Measurements from ENCODE around the gene FZR1.
"Not testable (repeated sequence)": the region's sequence is repeated elsewhere in the genome, so short reads cannot be mapped to it uniquely, and the experiment has no call there.

Gene FZR1

DNA sequence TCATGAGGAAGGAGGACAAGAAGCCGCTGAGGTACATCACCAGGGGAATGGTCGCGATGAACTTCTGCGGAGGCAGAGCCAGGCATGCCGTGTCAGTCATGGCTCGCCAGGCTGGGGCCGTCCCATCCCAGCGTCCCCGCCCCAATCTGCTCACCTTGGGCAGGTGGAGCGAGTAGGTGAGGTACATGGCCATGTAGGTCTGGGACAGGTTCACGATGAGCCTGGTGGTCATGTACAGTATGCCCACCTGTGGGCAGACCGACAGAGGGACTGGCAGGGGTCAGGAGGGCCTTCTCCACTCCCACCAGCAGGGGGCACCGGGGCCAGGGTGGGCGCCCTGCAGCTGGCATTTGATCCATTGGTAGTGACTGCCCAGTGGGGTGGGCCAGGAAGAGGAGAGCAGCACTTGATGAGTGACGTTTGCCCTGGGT, 41.2 kb downstream of the FZR1 start:
- DNase-seq (ENCODE audit: low read depth), result no peak

DNA sequence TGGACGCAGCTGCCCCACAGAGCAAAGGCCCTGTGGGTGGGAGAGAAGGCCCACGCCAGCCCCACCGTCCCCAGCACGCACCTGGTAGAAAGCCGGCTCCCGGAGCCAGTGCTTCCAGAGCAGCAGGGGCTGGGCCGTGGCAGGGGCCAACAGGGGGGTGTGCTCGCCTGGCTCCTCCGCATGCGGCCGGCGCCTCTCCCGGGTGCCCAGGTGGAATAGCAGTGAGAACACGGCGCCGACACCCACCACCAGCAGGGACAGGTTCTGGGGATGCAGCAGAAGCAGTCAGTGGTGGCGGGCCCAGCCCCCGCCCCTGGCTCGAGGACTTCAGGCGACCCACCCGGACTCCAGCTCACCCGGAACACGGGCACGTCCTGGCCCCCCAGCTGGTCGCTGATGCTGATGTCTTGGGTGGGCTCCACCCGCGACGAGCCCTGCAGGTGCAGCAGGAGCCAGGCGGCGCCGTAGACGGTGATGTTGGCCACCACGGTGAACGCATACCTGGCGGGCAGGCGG, 41.7 kb downstream of the FZR1 start:
- no peak for DNase-seq (ENCODE audit: low read depth)

DNA sequence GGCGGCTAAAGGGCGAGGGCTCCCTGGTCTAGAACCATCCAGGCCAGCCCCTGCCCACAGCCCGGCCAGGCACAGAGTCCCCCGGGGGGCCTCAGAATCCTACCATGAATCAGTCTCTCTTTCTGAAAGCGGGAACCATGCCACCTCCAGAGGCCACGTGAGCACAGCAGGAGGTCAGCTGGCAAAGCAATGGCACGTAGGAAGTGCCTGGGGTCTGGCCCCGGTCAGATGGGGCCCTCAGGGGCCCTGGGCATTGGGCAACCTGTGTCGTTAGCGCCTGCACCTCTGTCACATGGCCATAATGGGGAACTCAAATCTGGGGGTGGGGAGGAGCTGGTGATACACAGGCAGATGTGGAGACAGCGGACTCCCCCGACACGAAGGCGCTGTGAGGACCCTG, 42.5 kb downstream of the FZR1 start:
- DNase-seq (ENCODE audit: low read depth), result no peak

DNA sequence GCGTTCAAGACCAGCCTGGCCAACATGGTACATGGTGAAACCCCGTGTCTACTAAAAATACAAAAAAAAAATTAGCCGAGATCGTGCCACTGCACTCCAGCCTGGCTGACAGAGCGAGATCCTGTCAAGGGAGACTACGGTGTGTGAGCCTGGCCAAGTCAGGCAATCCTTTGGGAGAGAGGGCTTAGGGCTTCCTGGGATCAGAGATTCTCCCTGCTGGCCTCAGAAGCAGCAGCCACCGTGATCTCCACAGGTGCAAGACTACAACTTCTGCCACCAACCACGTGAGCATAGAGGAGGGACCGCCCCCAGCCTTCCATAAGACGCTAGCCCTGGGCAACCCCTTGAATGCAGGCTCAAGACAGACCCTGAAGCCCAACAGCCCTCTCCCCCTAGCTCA, 43.7 kb downstream of the FZR1 start:
- DNase-seq (ENCODE audit: low read depth), result no peak

DNA sequence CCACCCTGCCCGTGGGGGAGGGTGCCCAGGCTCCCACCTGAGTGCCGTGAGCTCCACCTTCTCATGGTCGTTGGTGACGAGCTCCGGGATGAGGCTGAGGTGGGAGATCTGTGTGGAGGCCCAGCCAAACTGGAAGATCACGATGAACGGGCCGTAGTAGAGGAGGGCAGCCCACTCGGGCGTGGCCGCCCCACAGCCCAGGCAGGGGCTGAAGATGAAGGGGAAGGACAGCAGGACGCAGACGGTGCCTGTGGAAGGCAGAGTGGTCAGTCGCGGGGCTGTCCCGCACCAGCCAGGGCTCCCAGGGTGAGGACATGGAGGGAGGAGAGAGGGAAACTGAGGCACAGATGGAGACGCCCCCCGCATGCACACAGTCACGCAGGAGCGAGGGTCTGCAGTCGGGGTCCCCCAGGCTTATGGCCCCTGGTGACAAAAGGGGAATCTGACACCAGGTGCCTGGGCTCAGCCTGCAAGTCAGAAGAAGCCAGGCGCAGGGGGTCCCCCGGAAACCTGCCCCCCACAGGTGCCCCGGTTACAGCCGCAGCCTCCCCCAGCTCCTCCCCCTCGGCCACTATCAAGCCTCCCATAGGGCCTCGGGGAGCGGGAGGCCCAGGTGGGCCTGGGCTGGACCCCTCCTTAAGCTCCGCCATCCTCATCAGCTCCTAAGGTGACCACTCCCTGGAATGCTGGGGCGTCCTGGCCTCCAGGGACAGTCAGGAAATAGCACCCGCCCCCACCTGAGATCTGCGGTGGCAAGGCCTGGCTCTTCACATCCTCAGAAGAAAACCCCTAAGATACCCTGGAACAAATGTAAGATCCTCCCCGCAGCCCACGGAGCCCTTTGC, 45.1 kb downstream of the FZR1 start:
- no peak for DNase-seq (ENCODE audit: low read depth)

DNA sequence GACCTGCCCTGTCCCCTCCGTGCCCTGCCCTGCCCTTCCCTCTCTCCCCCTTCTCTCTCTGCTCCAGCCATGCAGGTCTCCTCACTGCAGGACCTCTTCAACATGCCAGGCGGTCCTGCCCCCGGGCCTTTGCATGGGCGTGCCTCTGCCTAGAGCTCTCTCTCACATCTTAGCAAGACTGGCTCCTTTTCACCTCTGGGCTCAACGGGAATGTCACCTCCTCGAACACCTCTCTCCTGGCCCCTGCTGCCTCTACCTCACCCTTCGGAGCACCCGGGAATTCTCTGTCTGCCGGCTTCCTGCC, 45.6 kb downstream of the FZR1 start:
- DNase-seq (ENCODE audit: low read depth), result no peak

DNA sequence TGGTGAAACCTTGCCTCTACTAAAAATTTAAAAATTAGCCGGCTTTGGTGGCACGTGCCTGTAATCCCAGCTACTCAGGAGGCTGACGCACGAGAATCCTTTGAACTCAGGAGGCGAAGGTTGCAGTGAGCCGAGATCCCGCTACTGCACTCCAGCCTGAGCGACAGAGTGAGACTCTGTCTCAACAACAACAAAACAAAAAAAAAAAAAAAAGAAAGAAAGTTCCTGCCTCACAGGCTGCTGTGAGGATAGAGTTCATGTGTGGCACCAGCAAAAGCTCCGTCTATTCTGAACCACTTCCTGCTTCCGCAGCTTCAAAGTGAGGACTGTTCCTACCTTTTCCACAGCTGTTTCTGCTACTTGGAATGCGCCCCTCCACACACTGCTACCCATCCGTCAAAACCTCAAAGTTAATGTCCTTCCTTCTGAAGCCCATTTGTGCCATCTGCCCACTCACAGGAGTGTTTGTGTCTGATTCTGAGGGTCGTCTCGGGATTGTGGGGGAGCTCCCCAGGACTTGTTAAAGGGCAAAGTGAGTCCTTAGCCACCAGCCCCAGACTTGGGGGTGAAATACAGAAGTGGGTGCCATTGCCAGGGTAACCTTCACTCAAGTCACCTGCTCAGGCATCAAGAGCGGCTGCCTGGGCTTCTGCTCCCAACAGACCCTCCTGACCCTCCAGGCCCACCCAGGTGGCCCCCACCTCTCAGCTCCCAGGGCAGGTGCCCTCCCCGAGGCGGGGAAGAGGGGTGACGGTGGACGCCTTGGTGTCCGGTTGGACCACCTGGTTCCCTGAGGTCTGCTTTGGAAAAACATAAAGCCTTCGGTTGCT, 48.4 kb downstream of the FZR1 start:
- peak; percentile 34 for DNase-seq (ENCODE audit: low read depth)

DNA sequence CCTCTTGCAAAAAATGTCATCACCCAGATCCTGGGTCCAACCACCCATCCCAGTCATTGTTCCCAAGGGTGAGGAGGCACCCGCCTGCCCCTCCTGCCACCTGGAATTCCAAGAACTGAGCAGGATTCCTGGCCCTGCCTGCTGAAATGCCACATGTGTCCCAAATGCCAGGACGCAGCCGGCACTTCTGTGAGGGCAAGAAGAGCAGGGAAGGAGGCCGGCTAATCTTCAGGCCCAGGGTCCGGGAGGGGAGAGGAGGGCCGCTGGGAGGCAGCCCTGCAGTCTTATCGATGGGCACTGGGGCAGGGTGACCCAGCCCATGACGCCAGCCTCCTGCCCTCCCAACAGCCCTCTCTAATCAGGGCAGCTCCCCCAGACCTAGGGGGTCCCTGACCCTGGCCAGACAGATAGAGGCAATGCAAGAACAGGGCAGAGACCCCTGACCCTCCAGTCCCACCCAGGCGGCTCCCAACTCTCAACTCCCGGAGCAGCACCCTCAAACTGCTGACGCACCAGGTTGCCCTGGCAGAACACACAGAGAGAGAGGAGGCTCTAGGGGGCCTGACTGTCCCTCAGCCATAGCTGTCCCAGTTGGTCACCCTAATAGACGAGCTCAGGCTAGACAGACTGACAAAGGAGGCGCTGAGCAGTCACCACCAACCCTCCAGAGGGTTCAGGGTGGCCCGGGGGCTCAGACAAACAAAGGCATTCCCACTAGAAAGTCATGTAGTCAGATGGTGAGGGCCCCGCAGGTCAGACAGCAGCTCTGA, 49.7 kb downstream of the FZR1 start:
- DNase-seq (ENCODE audit: low read depth), result no peak

DNA sequence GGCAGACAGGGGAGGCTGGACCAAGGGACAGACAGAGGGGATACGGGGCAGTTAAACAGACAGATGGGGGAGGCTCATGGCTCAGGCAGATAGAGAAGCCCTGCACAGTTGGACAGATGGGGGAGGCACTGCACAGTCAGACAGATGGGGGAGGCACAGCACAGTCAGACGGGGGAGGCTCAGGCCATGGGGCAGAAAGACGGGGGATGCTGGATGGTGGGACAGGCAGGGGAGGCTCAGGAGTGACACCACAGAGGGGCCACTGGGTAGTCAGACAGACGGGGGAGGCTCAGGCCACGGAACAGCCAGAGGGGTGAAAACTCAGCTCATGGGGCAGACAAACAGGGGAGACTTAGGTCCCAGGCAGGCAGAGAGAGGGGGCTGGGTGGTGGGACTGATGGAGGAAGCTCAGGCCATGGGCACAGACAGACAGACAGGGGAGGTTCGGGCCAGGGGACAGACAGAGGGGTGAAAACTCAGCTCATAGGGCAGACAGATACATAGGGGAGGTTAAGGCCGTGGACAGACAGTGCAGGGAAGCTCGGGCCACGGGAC, 50.4 kb downstream of the FZR1 start:
- DNase-seq (ENCODE audit: low read depth), result no peak

DNA sequence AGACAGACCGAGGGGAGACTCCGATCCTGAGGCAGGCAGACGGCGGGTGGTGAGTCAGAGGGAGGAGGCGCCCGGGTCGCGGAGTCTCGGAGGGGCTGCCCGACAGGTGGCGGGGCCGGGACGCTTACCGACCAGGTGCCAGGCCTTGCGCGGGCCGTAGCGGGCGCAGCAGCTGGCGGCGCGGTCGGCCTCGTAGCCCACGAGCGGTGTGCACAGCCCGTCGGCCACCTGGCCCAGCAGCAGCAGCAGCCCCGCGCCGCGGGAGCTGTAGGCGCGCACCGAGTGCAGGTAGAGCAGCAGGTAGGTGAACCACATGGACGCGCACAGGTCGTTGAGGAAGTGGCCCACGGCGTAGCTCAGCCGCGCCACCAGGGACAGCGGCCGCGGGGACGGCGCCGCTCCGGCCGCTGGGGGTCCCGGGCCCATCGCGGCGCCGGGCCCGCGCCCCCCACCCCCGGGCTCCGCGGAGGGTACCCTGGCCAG, 50.9 kb downstream of the FZR1 start:
- DNase-seq (ENCODE audit: low read depth), result peak; percentile 55

DNA sequence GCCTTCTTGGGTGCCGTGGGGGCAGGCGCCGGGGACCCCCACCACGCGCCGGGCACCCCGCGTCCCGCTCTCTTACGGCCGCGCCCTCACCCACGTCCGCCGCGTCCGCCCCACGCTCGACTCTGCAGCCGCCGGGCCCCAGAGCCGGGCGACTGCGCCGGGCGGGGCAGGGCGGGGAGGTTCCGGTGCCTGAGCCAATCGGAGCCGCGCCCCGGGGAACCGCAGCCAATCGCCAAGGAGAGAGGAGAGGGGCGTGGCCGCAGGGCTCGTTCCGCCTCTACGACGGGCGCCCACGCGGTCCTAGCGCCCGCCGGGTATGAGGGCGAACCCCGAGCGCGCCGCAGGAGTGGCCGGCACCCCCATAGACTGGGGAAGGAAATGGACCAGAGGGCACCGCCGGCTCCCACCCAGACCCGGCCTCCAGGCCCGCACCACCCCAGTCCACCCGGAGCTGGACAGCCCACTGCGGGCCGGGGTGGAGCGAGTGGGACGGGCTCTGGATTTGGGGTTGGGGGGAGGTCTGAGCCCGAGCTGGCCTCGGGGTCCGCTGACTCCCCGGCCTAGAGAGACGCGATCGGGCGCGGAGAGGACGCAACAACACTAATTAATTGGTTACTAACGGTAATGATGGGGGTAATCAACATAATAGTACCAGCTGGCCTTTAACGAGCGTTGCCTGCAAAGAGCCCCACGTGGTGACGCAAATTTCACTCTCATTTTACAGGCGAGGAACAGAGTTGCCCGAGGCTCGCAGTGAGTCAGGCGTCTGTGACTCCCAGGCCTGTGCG, 51.5 kb downstream of the FZR1 start, which contains the start of gene MFSD12:
Gene MFSD12, minus strand, starts transcription at position 126 of the 788 bp plus-strand sequence. CDS start 183 bp downstream, outside the sequence.
- peak; percentile 93 for DNase-seq (ENCODE audit: low read depth)

DNA sequence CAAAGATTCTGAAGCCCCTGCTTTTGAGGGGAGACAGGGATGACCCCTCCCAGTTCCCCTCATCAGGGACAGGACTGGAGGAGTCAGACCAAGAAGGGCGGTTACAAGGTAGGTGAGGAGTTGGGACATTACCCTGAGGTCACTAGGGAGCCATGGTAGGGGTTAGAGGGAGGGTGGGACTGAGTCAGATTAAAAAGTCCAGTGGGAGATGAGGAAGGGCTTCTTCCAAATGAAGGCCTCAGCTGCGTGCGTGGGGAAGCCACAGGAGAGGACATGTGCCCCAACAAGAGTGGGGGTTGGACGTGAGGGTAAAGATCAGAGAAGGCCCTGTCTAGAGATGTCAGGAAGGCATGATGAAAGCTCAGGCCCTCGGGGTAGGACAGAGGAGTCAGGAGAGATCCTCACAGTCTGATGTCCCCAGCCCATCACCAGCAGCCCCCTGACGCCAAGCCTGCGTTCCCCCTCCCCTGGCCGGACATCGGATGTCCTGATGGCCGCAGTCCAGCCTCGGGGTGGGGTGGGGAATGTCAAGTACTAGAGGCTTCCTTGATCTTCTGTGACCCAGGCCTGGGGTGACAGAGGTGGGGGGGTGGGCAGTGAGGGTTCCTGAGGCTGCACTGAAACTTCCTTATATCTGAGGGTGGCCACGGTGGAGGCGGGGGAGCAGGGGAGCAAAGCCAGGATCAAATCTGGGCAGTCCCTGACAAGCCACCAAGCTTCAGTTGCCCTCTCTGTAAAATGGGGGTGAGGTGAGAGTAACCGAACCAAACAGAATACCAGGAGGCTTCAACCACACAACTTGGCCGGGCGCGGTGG, 57.8 kb downstream of the FZR1 start:
- no peak for DNase-seq (ENCODE audit: low read depth)

DNA sequence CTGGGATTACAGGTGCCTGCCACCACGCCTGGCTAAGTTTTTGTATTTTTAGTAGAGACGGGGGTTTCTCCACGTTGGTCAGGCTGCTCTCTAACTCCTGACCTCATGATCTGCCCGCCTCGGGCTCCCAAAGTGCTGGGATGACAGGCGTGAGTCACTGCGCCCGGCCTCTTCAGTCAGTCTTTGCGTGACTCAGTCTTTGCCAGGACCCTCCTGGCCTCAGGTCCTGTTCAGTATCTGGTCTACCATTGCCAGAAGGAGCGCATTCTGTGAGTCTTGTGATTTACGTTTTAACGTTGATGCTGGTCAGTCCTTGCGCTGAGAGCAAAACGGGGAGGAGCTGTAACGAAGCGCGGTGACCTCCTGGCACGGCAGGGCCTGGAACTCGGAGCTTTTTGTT, 59.0 kb downstream of the FZR1 start:
- no peak for DNase-seq (ENCODE audit: low read depth)

DNA sequence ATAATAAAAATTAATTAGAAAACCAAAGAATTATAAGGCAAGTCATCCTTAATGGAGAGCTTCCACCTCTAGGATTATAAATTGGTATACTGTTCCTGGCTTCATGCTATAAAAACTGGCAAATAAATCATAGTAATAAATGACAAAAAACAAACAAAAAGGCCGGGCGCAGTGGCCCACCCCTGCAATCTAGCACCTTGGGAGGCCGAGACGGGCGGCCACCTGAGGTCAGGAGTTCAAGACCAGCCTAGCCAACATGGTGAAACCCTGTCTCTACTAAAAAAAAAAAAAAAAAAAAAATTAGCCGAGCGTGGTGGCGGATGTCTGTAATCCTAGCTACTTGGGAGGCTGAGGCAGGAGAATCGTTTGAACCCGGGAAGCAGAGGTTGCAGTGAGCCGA, 63.9 kb downstream of the FZR1 start:
- not testable (repeated sequence) for DNase-seq (ENCODE audit: low read depth)

DNA sequence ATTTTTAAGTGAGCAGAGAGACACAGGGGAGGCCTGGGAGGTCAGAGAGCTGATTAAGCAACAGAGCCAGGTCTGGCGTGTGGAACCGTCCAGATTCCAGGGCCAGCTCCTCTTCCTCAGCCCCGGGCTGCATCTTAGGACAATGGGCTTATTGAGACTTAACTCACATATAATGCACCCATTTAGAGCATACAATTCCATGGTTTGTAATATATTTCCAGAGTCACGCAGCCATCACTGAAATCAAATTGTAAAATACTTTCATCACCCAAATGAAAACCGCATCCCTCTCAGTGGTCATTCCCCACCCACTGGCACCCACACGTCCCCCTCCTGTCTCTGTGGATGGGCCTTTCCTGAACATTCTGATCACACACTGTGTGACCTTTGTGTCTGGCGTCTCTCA, 64.5 kb downstream of the FZR1 start:
- no peak for DNase-seq (ENCODE audit: low read depth)

DNA sequence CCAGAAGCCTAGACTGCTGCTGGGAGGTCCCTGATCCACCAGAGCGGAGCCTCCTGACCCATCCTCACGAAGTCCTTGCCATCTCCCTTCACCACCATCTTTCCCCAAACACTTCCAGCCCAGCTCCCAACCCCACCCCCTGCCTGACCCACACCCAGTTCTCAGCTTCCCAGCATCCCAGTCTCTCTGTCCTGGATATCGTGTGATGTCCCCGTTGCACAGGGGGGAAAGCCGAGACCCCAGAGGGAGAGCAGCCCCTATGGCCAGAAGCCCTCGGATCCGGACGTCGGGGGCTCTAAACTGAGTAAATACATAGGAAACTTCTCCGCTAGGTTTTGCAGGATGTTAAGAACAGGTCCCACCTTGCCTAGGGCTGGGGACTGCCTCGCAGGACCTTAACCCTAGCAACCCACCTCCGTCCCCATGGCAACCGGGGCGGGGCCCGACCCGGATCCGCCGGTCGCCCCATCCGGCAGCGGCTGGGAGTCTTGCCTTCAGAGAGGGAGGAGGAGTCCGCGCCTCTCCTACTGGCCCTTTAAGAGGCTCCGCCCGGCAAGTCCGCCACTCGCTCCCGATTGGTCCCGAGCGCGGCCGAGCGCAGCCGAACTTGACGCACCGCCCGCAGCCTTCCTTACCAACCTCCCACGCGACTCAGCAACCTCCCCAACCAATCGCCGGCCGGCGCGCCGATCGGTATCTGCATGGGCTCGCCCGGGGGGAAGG, 66.2 kb downstream of the FZR1 start:
- peak; percentile 99 for DNase-seq (ENCODE audit: low read depth)

DNA sequence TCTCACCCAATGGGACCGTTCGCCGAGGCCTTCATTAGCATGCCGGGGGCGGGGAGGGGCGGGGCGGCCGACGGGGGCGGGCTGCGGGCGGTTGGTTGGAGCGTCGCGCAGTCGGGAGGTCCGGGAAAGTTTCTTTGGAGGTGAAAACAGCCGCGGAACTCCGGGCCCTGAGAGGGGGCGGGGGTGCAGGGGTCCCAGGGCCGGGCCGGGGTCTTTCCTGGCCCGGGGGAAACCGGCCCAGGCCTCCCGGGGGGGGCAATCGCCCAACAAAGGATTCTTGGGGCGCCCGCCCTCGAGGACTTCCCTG, 66.7 kb downstream of the FZR1 start, which contains the start of gene HMG20B:
Gene HMG20B, plus strand, starts transcription at position 90 of the 307 bp plus-strand sequence. CDS start 366 bp downstream, outside the sequence.
- no peak for DNase-seq (ENCODE audit: low read depth)

DNA sequence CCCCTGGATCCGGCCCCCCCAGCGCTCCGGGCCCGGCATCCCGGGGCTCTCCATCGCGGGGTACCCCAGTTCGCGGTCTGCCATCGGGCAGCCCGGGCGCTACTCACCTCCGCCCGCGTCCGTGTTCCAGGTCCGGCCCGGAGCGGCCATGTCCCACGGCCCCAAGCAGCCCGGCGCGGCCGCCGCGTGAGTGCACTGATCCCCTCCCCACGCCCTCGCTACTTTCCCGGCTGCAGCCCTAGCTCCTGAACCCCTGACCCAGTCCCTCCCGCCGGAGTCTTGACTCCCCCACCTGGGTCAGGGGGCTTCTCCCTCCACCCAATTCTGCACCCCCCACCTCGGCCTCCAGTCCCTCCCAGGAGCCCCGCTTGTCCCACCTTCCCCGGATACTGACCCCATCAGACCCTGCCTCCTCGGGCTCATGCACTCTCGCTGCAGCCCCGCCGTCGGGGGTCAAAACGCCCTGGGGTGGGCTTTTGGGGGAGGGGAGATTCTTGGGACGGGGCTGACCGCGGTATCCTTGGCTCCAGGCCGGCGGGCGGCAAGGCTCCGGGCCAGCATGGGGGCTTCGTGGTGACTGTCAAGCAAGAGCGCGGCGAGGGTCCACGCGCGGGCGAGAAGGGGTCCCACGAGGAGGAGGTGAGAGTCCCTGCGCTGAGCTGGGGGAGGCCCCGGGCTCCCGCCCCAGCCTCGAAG, 67.2 kb downstream of the FZR1 start:
- no peak for DNase-seq (ENCODE audit: low read depth)

Data from activated T-helper 1 cell treated with Interleukin-2 at 50 U/mL for 16 hours (primary cell).